Activated naive CD4-positive, alpha-beta T cell treated with anti-CD3 and anti-CD28 coated beads, Interleukin-2, amount 10 ng/mL, durations not matched to agents 7 days and 5 days (primary cell): Measurements from ENCODE around the gene MPL.

Source experiments
- CTCF ChIA-PET: fragments of 350-600 bp; sonication (Branson Sonifier 250); formaldehyde crosslinking; loops from one replicate; lab custom pipeline; 2021; ENCODE audit warnings: antibody characterized with exemption; lab: Charles Lee
- DNase-seq: peaks from one replicate; pipeline ENCODE4 v3.0.0-alpha.2; 2020
- H3K27ac Mint-ChIP-seq: one replicate; pipeline ENCODE4 v1.8.0; 2021; ENCODE audit warnings: mild to moderate bottlenecking, moderate library complexity, mixed read lengths
- H3K27me3 Mint-ChIP-seq: one replicate; pipeline ENCODE4 v1.8.0; 2021; ENCODE audit warnings: mild to moderate bottlenecking, mixed read lengths
- H3K36me3 Mint-ChIP-seq: one replicate; pipeline ENCODE4 v1.8.0; 2021; ENCODE audit warnings: mixed read lengths
- H3K4me1 Mint-ChIP-seq: one replicate; pipeline ENCODE4 v1.8.0; 2021; ENCODE audit warnings: mixed read lengths
- H3K4me3 Mint-ChIP-seq: one replicate; pipeline ENCODE4 v1.8.0; 2021; ENCODE audit warnings: mild to moderate bottlenecking, moderate library complexity, mixed read lengths
- H3K9me3 Mint-ChIP-seq: one replicate; pipeline ENCODE4 v1.8.0; 2021; ENCODE audit warnings: mixed read lengths

Gene MPL

DNA sequence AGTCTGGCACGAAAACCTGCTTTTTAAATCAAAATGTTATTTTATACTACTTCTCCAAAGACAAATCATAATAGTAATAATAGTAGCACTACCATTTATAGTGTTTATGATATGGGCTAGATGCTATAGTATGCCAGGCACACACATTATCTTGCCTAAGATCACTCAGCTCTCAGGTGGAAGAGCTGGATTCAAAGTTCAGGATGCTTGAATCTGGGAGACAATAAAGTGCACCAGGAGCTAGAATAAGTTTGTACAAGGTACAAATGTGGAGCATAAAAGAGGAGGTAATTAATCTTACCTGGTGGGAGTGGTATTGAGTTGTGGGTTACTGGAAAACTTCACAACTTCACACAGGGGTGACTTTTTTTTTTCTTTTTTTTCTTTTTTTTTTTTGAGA lies 40.2 kb downstream of the MPL start:
- peaks cover 6% of the 10 kb centered on the region for H3K4me1 Mint-ChIP-seq
- H3K9me3 Mint-ChIP-seq: no peaks in the 10 kb centered on the region
- CTCF ChIA-PET: interaction anchor here (0.6 kb wide), 1 partner anchor 1440 kb away, joined by 3 read pairs; no protein-coding TSS in a partner anchor
- no peak overlapping the region for H3K27ac Mint-ChIP-seq
- no peak overlapping the region for H3K4me3 Mint-ChIP-seq
- no peak for DNase-seq
- H3K36me3 Mint-ChIP-seq: peaks cover 12% of the 10 kb centered on the region
- no peaks in the 10 kb centered on the region for H3K27me3 Mint-ChIP-seq

DNA sequence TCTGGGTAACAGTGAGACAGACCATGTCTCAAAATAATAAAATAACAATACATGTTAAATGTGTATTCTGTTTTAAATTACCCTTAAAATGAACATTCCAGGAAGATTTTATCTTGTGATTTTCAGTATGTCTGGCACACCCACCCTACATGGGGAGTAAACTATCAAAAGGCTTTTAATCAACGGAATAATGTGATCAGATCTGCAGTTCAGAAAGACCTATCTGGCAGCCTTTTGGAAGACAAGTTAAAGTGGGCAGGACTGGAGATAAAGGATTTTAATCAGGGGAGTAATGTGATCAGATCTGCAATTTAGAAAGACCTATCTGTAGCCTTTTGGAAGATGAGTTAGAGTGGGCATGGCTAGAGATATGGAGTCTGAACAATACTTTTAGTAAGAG lies 41.9 kb downstream of the MPL start:
- CTCF ChIA-PET: no interaction called here
- no peak overlapping the region for H3K27ac Mint-ChIP-seq
- H3K4me1 Mint-ChIP-seq: peaks cover 6% of the 10 kb centered on the region
- H3K27me3 Mint-ChIP-seq: no peaks in the 10 kb centered on the region
- no peak for DNase-seq
- H3K4me3 Mint-ChIP-seq: no peak overlapping the region
- no peaks in the 10 kb centered on the region for H3K9me3 Mint-ChIP-seq
- peaks cover 18% of the 10 kb centered on the region for H3K36me3 Mint-ChIP-seq

DNA sequence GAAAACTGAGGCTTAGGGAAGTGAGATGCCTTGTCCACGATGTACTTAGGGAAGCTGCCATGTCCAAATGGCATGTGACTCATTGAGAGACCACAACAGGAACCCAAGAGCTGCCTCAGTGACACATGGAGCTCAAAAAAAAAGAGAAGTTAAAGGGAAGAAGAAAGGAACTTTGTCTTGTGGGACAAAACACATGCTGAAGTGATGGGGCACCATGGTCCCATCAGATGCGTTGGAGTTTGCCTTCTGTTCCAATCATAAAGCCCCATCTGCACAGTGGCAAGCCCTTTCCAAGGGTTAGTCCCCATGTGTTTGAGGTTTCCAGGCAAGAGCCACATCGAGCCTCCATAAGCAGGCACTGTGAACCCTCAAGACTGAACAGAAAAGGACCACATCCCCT lies 44.0 kb downstream of the MPL start:
- Mint-ChIP-seq H3K36me3 (peaks cover 33% of the 10 kb centered on the region), H3K27me3 (no peaks in the 10 kb centered on the region), H3K4me1 (peaks cover 6% of the 10 kb centered on the region), H3K9me3 (no peaks in the 10 kb centered on the region), H3K4me3 (no peak overlapping the region), H3K27ac (no peak overlapping the region)
- CTCF ChIA-PET: interaction anchor here (0.6 to 1.1 kb wide), 3 partner anchors 32 to 48 kb away, joined by 3 to 4 read pairs (median 3); no protein-coding TSS in a partner anchor
- DNase-seq: no peak

DNA sequence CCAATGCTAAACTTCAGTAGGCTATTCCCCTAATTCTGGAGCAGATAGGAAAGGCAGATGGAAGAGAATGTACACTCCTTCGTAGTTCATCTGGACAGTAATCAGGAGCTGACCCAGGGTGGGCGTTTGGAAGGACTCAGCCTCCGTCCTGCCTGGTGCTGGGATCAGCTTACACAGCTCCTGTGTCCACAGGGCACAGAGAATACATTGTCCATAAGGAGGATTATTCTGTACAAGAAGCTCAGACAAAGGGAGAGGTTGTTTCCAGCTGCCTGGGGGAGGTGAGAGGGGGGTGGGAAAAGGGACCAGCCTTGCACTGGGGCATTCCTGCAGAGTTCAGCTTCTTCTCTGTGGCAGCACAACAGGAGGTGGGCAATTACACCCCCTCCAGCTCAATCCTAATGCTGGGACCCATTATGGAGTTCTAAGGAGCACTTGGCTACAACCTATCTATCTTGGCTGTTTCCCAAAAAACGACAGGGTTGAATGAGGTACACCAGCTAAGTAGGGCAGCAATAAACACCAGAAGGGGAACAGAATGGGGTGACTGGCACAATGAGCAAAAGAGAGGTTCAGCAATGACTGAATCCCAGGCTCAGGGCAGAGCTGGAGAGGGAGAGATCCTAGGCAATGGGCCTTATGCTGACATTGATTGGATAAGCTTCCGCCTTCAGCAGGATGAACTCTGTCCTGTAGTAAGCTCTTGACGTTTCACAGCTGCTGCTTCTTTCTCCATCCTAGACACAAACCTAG lies 44.6 kb downstream of the MPL start:
- Mint-ChIP-seq H3K4me1 (peaks cover 6% of the 10 kb centered on the region), H3K36me3 (peaks cover 37% of the 10 kb centered on the region)
- CTCF ChIA-PET: interaction anchor here (0.6 to 1.1 kb wide), 3 partner anchors 31 to 48 kb away, joined by 3 to 4 read pairs (median 3); no protein-coding TSS in a partner anchor

DNA sequence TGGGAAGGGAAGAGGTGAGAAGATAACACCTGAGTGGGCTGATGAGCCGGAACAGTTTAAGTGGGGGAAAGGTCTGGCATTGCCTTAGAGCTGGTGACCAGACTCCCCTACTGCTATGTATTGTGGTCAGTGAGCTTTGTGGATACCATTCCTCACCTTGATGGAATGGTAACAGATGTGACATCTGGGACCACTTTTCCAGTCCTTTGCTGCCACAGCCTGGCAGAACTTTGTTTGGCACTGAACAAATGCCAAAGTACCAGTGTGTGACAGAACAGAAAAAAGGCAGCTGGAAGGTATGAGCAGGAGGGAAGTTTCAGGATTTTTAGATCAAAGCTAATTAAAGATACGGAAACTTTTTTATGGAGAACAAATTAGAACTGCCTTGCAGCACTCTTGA lies 45.8 kb downstream of the MPL start:
- DNase-seq: no peak
- Mint-ChIP-seq H3K9me3 (no peaks in the 10 kb centered on the region), H3K36me3 (peaks cover 36% of the 10 kb centered on the region), H3K27me3 (no peaks in the 10 kb centered on the region), H3K4me1 (peaks cover 16% of the 10 kb centered on the region), H3K4me3 (no peak overlapping the region), H3K27ac (no peak overlapping the region)
- CTCF ChIA-PET: no interaction called here

More for the DNA sequence above, 44.6 kb downstream of the MPL start:
- H3K27me3 Mint-ChIP-seq: no peaks in the 10 kb centered on the region
- no peaks in the 10 kb centered on the region for H3K9me3 Mint-ChIP-seq
- no peak overlapping the region for H3K4me3 Mint-ChIP-seq
- no peak overlapping the region for H3K27ac Mint-ChIP-seq
- DNase-seq: no peak

DNA sequence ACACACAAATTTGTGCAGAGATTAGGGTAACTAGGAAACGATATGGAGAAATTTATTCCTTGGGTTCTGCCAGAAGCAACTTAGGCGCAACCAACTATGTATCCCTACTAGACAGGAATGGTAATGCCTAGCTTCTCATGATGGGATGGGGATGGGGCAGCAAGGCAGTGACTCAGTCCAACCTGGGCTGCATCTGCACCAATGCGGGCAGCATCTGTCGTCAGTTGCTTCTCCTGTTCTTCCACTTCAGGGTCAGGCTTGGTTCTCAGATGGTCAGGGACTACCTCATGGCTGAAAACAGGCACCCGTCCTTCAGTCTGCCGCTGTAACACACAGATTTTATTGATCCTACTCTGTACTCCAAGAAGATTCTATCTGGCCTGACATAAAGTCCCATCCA lies 49.1 kb downstream of the MPL start:
- Mint-ChIP-seq H3K9me3 (no peaks in the 10 kb centered on the region), H3K4me1 (peaks cover 36% of the 10 kb centered on the region), H3K4me3 (no peak overlapping the region), H3K27me3 (peaks cover 3% of the 10 kb centered on the region), H3K36me3 (peaks cover 41% of the 10 kb centered on the region), H3K27ac (no peak overlapping the region)
- no peak for DNase-seq
- CTCF ChIA-PET: interaction anchor here (1.5 to 1.7 kb wide), 2 partner anchors 11 to 28 kb away, joined by 5 read pairs; no protein-coding TSS in a partner anchor

DNA sequence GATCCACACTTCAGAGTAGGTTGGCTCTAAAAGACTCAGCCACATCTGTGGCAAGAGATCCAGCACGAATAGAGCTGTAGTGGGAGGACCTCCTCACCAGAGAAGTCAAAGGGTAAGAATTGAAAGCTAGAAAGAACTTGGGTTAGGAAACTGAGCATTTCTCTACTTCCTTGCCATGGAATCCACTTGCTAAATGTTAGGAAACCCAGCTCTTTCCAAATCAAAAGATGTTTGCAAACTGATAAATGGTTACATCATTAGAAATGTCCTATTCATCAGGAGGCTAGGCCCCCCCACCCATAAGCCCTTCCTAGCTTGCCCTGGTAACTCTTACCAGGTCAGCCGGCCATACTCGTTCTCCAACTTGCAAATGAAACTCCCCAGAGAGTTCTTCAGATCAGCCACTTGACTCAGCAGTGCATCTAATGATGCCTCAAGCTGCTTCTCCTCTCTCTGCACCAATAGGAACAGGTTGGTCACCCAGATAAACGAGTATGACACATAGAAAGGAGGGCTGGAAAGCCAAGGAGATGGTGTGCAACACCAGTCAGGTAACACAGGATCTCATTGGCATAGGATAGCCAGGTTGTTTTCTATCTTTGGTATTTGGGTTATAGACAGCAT lies 50.5 kb downstream of the MPL start:
- Mint-ChIP-seq H3K4me3 (peak overlapping the region; percentile 99), H3K36me3 (peaks cover 34% of the 10 kb centered on the region), H3K27me3 (peaks cover 3% of the 10 kb centered on the region), H3K4me1 (peaks cover 41% of the 10 kb centered on the region), H3K27ac (peak overlapping the region; percentile 7), H3K9me3 (no peaks in the 10 kb centered on the region)
- CTCF ChIA-PET: interaction anchor here (0.8 to 1.7 kb wide), 6 partner anchors 12 to 161 kb away, joined by 3 to 6 read pairs (median 4); partner anchors contain the start of gene ELOVL1
- DNase-seq: no peak

DNA sequence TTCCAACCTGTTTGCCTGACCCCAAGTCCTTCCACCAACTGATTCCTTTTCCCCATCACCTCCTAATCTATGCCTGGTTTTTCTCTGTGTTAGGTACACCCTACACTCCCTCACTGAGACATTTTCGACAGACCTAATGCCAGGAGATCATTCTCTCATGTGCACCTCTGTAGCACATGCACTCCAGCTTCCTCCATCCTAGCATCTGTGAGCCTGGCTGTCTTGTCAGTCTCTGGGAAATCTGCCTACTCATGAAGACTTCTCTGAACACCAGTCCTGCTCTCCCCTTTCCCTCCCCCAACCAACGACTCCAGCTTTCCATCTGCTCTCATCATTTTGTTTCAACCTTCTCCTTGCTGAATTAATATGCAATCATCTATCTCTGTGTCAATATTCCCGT lies 51.0 kb downstream of the MPL start:
- H3K27me3 Mint-ChIP-seq: peaks cover 3% of the 10 kb centered on the region
- H3K4me1 Mint-ChIP-seq: peaks cover 41% of the 10 kb centered on the region
- H3K4me3 Mint-ChIP-seq: peak overlapping the region; percentile 99
- CTCF ChIA-PET: interaction anchor here (1.0 to 1.4 kb wide), 4 partner anchors 12 to 162 kb away, joined by 3 to 6 read pairs (median 4); partner anchors contain the start of gene ELOVL1
- peak overlapping the region; percentile 7 for H3K27ac Mint-ChIP-seq
- no peaks in the 10 kb centered on the region for H3K9me3 Mint-ChIP-seq
- peaks cover 32% of the 10 kb centered on the region for H3K36me3 Mint-ChIP-seq
- no peak for DNase-seq

DNA sequence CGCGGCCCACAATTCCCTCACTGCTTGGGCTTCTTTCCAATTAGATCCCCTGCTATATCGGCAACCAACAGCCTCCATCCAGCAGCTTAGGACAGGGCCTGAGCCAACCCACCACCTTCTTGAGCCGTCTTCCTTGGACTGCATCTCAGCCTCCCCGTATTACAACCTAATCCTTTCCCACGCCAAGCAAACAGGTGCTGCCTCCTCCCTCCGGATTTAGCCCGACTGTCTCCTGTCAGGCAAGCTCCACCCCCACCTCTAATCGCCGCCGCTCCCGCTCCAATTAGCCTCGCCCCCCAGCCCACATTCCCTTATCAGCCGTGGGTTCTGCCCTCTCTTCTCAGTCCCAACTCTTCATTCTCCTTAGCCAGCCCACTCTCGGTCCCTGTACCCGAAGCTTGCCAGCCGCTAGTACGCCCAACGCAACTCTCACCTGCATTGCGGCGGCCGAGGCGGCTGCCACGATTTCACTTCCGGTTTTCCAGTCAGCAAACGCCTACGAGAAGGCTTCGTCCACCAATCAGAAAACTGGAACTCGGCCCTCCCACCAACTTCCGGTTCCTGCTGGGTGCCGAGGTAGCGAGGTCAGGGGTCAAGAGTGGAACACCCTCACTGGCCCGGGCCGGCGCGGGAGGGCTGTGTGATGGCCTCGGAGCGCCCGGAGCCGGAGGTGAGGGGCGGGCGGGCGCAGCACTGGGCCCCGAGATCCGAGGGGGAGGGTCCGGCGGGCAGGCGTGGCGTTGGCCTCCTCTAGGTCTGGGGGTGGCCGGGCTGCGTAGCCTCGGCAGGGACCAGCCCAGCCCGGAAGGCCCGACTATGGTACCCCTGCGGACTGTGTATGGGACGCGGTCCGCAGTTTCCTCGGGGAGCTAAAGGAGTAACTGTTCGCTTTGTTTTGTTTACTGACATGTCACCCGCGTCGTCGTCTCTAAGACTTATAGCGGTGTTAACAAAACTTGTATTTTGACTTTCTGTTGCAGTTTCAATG lies 52.0 kb downstream of the MPL start, which contains the start of the genes MED8 and SZT2:
Gene MED8 (minus strand): TSS at position 475 of the 988 bp plus-strand sequence. CDS start 36 bp downstream, at position 439.
Gene SZT2 (plus strand): TSS at position 574 of the 988 bp plus-strand sequence. CDS start 70 bp downstream, at position 644.
- CTCF ChIA-PET: interaction anchor here (1.0 to 1.8 kb wide), 5 partner anchors 13 to 163 kb away, joined by 4 to 7 read pairs (median 6); partner anchors contain the start of gene CDC20
- Mint-ChIP-seq H3K4me1 (peaks cover 41% of the 10 kb centered on the region), H3K27ac (peak within 1 kb of the TSS; percentile 95), H3K4me3 (peak within 1 kb of the TSS; percentile 99), H3K27me3 (peaks cover 3% of the 10 kb centered on the region), H3K9me3 (no peaks in the 10 kb centered on the region), H3K36me3 (peaks cover 30% of the 10 kb centered on the region)
- DNase-seq: peak; percentile 96

DNA sequence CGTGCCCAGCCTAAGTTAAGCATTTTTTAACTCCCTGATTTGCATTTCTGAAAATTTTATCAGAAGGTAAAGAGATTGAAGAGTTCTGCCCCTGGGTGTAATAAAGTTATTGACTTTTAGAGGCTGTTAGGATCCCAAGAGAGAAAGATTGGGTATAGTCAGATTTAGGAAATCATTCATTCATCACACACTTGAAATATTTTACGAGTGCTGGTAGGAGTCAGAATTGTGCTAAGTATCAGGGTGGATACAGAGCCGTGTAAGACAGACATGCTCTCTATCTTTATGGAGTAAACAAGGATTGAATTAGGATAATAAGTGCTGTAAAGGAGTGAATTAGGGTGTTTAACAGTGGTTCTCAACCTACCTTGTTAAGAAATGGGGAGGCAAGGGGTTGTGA lies 55.1 kb downstream of the MPL start:
- CTCF ChIA-PET: no interaction called here
- peaks cover 39% of the 10 kb centered on the region for H3K4me1 Mint-ChIP-seq
- no peak overlapping the region for H3K27ac Mint-ChIP-seq

DNA sequence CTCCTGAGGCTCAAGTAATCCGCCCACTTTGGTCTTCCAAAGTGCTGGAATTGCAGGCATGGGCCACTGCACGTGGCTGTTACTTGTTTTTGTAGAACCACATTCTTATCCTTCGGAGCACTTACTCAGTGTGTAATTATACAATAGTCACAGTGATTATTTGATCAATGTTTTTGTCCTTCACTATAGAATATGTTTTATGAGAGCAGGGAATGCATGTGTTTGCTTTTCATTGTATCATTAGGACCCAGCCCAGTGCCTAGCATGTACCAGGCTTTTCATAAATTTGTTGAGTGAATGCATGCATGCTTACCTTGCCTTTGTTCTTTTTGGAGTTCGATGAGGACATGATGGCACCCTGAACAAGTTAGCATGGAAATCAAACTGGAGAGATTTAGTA lies 57.9 kb downstream of the MPL start:
- no peaks in the 10 kb centered on the region for H3K27me3 Mint-ChIP-seq
- no peak for DNase-seq
- no peaks in the 10 kb centered on the region for H3K9me3 Mint-ChIP-seq
- no peak overlapping the region for H3K4me3 Mint-ChIP-seq
- H3K4me1 Mint-ChIP-seq: peaks cover 13% of the 10 kb centered on the region
- peaks cover 12% of the 10 kb centered on the region for H3K36me3 Mint-ChIP-seq
- CTCF ChIA-PET: interaction anchor here (1.3 kb wide), 1 partner anchor 167 kb away, joined by 3 read pairs; no protein-coding TSS in a partner anchor
- no peak overlapping the region for H3K27ac Mint-ChIP-seq

More for the DNA sequence above, 55.1 kb downstream of the MPL start:
- no peaks in the 10 kb centered on the region for H3K9me3 Mint-ChIP-seq
- H3K4me3 Mint-ChIP-seq: no peak overlapping the region
- peaks cover 20% of the 10 kb centered on the region for H3K36me3 Mint-ChIP-seq
- peaks cover 3% of the 10 kb centered on the region for H3K27me3 Mint-ChIP-seq
- no peak for DNase-seq

DNA sequence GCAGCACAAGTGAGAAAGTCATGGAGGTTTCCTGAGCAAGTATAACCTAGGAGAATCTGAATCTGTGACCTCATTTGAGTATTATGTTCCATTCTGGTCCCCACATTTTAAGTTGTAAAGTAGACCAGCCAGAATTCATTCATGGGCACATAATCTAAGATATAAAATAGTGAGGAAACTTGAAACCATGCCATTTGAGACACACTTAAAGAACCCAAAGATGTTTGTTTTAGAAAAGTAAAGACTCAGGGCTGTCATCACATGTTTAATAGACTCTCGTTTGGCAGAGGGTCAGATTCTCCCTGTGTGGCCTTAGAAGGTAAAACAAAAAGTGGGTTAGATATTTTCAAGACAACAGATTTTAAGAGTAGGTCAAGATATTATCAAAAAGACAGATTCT lies 58.4 kb downstream of the MPL start:
- no peak overlapping the region for H3K27ac Mint-ChIP-seq
- no peaks in the 10 kb centered on the region for H3K27me3 Mint-ChIP-seq
- H3K9me3 Mint-ChIP-seq: no peaks in the 10 kb centered on the region
- CTCF ChIA-PET: interaction anchor here (0.9 kb wide), 1 partner anchor 19 kb away, joined by 3 read pairs; no protein-coding TSS in a partner anchor
- H3K36me3 Mint-ChIP-seq: peaks cover 11% of the 10 kb centered on the region
- H3K4me1 Mint-ChIP-seq: peaks cover 9% of the 10 kb centered on the region
- DNase-seq: no peak
- H3K4me3 Mint-ChIP-seq: no peak overlapping the region

DNA sequence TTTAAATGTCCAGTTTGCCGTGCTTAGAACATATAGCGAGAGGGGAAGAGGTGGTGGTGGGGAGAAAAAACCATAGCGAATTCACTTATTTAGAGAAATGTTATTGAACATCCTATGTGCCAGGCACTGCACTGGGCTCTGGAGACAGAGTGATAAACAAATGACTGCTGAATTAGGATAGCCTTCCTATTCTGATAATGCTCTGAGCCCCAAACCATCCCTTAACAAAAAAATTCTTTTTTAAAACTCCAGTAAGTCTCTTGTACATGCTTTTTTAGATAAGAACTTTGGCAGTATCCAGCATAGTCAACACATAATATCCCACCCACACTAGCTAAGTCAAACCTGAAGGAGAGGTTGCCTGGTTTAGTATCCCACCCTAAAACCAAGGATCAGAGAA lies 60.6 kb downstream of the MPL start:
- Mint-ChIP-seq H3K4me1 (no peaks in the 10 kb centered on the region), H3K27me3 (no peaks in the 10 kb centered on the region), H3K4me3 (no peak overlapping the region), H3K36me3 (peaks cover 13% of the 10 kb centered on the region), H3K27ac (no peak overlapping the region), H3K9me3 (no peaks in the 10 kb centered on the region)
- CTCF ChIA-PET: no interaction called here
- DNase-seq: no peak
